Uterus (tissue), 2 donors: Measurements from ENCODE around the gene C2orf49.

ENCODE experiments used
- CTCF ChIP-seq, 4 experiments: fragments of 200-600 bp in 2 of 4; fragments of 450-650 bp in 2 of 4; sonication (generic) in 2 of 4; IDR thresholded peaks; one replicate each; pipeline ENCODE4 v1.5.1; 2016 to 2019; ENCODE audit warnings: antibody characterized with exemption in 4 of 4, mild to moderate bottlenecking in 2 of 4, moderate library complexity in 1 of 4
- POLR2A ChIP-seq, 2 donors: fragments of 450-650 bp; IDR thresholded peaks; one replicate each; pipeline ENCODE4 v1.6.1; 2016; ENCODE audit warnings: antibody characterized with exemption in 2 of 2, mild to moderate bottlenecking in 1 of 2, moderate library complexity in 1 of 2

- TF ChIP-seq POLR2A (IDR thresholded peaks at IDR 0.05) (no peak), CTCF (IDR thresholded peaks at IDR 0.05) (no peak)
Measured at GRCh38 chr2:105335469-105335868, 1.9 kb upstream of the C2orf49 start.
